ENCODE data around the gene DNAJB6. TPM values are rescaled to one million over a fixed set of nuclear protein-coding genes. Genes with fewer than 3 reads are reported as not detected.
A peak's percentile ranks its signal among the peaks of the same experiment; 100 is the strongest.

DNAJB6 gene
- total RNA-seq, 1 experiment from 2014 or later, result 101 TPM

- no peak for DNase-seq (ENCODE audit: extremely low read depth, low read depth)
Measured at GRCh38 chr7:157361537-157361936, 24.7 kb downstream of the DNAJB6 start.

- no peak for DNase-seq (ENCODE audit: extremely low read depth, low read depth)
Measured at GRCh38 chr7:157362729-157363128, 25.9 kb downstream of the DNAJB6 start.

GRCh38 chr7:157366722-157367121, 29.9 kb downstream of the DNAJB6 start:
- no peak for DNase-seq (ENCODE audit: extremely low read depth, low read depth)

- DNase-seq (ENCODE audit: extremely low read depth, low read depth), result no peak
Measured at GRCh38 chr7:157368955-157369354, 32.2 kb downstream of the DNAJB6 start.

GRCh38 chr7:157370742-157371141, 33.9 kb downstream of the DNAJB6 start:
- no peak for DNase-seq (ENCODE audit: extremely low read depth, low read depth)

- DNase-seq (ENCODE audit: extremely low read depth, low read depth), result no peak
Measured at GRCh38 chr7:157371296-157371695, 34.5 kb downstream of the DNAJB6 start.

- DNase-seq (ENCODE audit: extremely low read depth, low read depth), result no peak
Measured at GRCh38 chr7:157372300-157373232, 35.8 kb downstream of the DNAJB6 start.

GRCh38 chr7:157373493-157373892, 36.7 kb downstream of the DNAJB6 start:
- DNase-seq (ENCODE audit: extremely low read depth, low read depth), result no peak

- no peak for DNase-seq (ENCODE audit: extremely low read depth, low read depth)
Measured at GRCh38 chr7:157375410-157375809, 38.6 kb downstream of the DNAJB6 start.

- no peak for DNase-seq (ENCODE audit: extremely low read depth, low read depth)
Measured at GRCh38 chr7:157377436-157378124, 40.8 kb downstream of the DNAJB6 start.

GRCh38 chr7:157378390-157378789, 41.6 kb downstream of the DNAJB6 start:
- no peak for DNase-seq (ENCODE audit: extremely low read depth, low read depth)

GRCh38 chr7:157379493-157379892, 42.7 kb downstream of the DNAJB6 start:
- no peak for DNase-seq (ENCODE audit: extremely low read depth, low read depth)

- no peak for DNase-seq (ENCODE audit: extremely low read depth, low read depth)
Measured at GRCh38 chr7:157380416-157380815, 43.6 kb downstream of the DNAJB6 start.

- no peak for DNase-seq (ENCODE audit: extremely low read depth, low read depth)
Measured at GRCh38 chr7:157383868-157384267, 47.1 kb downstream of the DNAJB6 start.

- peak; percentile 12 for DNase-seq (ENCODE audit: extremely low read depth, low read depth)
Measured at GRCh38 chr7:157384301-157384700, 47.5 kb downstream of the DNAJB6 start.

- peak; percentile 80 for DNase-seq (ENCODE audit: extremely low read depth, low read depth)
Measured at GRCh38 chr7:157386979-157387800, 50.4 kb downstream of the DNAJB6 start.

- DNase-seq (ENCODE audit: extremely low read depth, low read depth), result no peak
Measured at GRCh38 chr7:157388301-157388700, 51.5 kb downstream of the DNAJB6 start.

GRCh38 chr7:157389951-157390730, 53.3 kb downstream of the DNAJB6 start:
- DNase-seq (ENCODE audit: extremely low read depth, low read depth), result no peak

GRCh38 chr7:157391036-157391710, 54.4 kb downstream of the DNAJB6 start:
- no peak for DNase-seq (ENCODE audit: extremely low read depth, low read depth)

All from NCI-H460 (cell line).